Activated CD4-positive, alpha-beta T cell treated with anti-CD3 and anti-CD28 coated beads for 48 hours (primary cell): ENCODE results near the gene CFL1.
A peak's percentile ranks its signal among the peaks of the same experiment; 100 is the strongest.
"Not testable (repeated sequence)": the region's sequence is repeated elsewhere in the genome, so short reads cannot be mapped to it uniquely, and the experiment has no call there.

Experiments used
- DNase-seq: peaks from one replicate; pipeline ENCODE4 v3.0.0-alpha.2; 2020

CFL1 gene

GRCh38 chr11:65856689-65857499 lies 1.1 kb downstream of the CFL1 start:
- peak; percentile 88 for DNase-seq

- DNase-seq = no peak
Observed at GRCh38 chr11:65855927-65856363, 2.0 kb downstream of the CFL1 start.

DNA sequence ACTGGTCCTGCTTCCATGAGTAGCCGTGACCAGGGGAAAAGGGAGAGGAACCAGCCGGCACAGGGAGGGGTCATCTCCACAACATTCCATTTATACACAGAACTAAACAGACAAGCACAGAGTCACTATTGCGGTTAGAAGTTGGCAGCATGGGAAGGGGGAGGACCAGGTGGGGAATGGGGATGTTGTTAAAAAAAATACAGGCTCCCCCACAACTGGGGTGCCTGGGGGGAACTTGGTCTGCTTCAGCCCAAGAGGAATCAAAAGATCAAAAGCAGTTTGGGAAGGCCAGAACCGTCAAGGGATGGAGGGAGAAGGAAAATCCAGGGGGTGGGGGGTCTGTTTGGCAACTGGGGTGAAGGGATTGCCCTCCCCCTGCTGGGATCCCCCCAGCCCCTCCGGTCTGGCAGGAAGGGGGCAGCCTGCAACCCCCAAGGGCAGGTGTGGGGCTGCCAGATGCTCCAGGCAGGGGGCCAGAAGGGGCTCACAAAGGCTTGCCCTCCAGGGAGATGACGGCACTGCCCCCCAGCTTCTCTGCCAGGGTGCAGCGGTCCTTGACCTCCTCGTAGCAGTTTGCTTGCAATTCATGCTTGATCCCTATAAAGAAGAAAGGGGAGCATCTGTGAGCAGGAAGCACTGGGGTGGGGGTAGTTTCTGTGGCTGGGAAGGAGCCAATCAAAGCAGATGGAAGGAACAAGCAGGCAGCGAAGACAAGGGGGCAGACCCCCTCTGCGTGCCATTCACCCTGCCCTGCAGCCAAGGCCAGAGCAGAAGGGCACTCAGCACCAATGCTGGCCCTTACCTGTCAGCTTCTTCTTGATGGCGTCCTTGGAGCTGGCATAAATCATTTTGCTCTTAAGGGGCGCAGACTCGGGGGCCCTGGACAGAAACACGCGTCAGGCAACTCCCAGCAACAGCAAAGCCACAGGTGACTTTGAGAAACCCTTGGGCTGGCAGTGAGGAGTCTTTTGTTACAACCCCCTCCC lies 2.8 kb downstream of the CFL1 start:
- no peak for DNase-seq

- DNase-seq = no peak
Observed at GRCh38 chr11:65854161-65854592, 3.8 kb downstream of the CFL1 start.

DNA sequence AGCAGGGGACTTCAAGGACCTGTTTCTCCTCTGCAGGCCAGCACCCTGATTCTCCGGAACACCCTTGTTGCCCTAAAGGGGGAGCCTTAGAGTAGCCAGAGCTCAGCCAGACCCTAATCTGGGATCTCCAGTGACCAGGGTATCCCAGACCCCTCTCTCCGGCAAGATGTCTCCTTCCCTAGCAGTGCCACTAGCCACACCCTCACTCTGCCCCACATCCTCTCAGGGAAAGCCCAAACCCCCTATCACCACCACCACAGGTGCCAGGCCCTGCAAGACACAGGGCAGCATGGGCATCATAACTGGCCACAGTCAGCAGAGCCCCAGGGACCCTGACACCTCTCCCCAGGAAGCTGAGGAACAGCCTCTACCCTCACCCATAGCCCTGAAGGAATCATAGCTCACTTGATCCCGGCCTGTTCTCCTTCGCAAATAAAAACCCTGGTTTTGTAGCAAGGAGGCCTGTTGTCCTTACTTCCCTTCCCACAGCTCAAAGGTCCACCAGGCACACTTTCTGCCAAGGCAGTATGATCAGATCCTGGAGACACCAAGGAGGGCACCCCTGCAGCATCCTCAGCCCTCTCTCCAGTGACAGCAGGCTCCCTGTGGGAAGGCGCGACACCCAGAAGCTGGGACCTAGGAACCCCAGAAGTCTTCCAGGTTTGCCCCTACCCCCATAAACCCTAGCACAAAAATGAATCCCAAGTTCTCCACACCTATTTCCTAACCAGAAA lies 4.6 kb downstream of the CFL1 start:
- no peak for DNase-seq

DNA sequence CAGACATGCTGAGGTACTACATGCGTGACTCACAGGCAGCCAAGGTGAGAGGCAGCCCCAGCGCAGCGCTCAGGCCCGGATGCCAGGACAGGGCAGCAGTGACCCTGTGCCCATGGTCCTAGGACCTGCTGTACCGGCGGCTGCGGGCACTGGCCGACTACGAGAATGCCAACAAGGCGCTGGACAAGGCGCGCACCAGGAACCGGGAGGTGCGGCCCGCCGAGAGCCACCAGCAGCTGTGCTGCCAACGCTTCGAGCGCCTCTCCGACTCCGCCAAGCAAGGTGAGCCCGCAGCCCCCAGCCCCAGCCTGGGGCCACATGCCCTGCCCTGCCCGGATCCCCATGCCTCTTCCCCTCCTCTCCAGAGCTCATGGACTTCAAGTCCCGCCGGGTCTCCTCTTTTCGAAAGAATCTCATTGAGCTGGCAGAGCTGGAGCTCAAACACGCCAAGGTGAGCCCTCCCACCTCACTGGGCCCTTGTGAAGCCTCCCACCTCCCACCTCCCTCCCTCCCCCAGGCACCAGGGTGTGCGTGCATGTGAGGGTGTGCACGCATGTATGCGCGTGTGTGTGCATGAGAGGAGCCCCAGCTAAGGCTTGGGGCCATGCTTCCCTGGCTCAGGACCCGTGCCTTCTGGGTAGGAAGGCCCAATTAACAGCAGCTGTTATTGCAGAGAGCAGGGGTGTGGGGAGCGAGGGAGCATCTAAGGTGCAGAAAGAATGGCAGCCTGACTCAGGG lies 5.3 kb downstream of the CFL1 start:
- DNase-seq = no peak

DNA sequence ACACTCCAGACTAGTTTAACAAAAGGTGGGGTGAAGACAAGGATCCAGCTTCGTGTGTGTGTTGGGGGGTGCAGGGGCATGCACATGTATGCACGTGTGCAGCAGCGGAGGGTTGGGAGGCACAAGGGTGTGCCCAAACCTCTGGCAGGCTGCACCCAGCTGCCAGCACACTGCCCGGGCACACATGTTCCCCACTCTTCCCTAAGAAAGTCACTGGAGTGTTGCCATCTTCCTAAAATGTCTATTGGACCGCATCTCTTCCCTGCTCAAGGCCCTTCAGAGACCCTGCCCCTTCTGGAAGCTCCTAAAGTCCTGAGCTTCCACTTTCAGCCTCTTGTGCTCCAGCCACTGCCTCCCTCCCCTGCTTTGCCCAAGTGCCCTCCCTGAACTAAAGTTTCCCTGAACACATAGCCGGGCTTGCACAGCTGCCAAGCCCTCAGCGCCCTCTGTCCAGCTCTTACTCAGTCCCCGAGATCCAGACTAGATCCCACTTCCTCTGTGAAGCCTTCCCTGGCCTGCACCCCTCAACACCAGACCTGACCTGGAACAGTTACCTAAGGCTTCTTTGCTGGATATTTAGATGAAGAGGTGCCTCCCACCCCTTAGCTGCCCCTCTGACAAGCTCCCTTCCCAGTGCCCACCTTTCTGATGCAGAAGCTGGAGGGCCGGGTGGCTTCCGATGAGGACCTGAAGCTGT lies 6.0 kb downstream of the CFL1 start:
- DNase-seq = no peak

- DNase-seq = peak; percentile 61
Observed at GRCh38 chr11:65851083-65851579, 6.8 kb downstream of the CFL1 start.

DNA sequence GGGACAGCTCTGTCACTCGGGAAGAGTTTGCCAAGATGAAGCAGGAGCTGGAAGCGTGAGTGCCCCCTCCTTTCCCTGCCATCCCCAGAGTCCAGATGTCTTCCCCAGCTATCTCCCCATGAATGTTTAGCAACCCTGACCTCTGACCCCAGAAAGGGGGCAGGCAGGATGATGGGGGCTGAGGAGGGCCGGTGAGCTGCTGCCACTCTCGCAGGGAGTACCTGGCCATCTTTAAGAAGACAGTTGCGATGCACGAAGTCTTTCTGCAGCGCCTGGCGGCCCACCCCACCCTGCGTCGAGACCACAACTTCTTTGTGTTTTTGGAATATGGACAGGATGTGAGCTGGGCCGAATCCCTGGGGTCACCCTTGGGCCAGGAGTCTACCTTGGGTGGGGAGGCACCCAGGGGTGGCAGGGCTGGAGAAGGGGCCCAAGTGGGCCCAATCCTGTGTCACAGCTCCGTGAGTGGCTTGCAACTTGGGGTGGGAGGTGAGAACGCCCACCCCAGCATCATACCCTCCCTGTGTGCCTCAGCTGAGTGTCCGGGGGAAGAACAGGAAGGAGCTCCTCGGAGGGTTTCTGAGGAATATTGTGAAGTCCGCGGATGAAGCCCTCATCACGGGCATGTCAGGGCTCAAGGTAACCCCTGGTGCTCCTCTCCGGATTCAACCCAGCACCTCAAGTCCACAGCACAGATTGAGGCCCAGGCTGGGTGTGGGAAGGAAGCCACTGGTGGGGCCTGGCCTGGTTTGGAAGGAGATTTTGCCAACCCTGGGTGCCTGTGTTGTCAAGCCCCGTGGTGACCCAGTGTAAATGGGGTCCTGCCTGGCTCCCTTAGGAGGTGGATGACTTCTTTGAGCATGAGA lies 7.5 kb downstream of the CFL1 start:
- DNase-seq = no peak

- no peak for DNase-seq
Observed at GRCh38 chr11:65849771-65850216, 8.2 kb downstream of the CFL1 start.

- DNase-seq = no peak
Observed at GRCh38 chr11:65849366-65849765, 8.6 kb downstream of the CFL1 start.

DNA sequence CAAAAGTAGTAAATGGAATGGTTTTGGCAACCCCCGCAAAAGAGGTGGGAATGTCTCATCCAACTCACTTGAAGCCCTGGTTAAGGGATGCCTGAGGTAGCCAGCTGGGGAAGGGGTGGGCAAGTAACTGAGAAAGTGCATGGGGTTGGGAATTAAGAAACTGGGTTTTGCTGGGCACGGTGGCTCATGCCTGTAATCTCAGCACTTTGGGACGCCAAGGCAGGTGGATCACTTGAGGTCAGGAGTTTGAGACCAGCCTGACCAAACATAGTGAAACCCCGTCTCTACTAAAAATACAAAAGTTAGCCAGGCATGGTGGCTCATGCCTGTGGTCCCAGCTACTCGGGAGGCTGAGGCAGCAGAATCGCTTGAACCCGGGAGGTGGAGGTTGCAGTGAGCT lies 9.3 kb downstream of the CFL1 start:
- DNase-seq = not testable (repeated sequence)

- no peak for DNase-seq
Observed at GRCh38 chr11:65847746-65848145, 10.2 kb downstream of the CFL1 start.

GRCh38 chr11:65844231-65844872 lies 13.6 kb downstream of the CFL1 start:
- DNase-seq = no peak

GRCh38 chr11:65843811-65844210 lies 14.2 kb downstream of the CFL1 start:
- DNase-seq = no peak

GRCh38 chr11:65842144-65842543 lies 15.8 kb downstream of the CFL1 start:
- no peak for DNase-seq

DNA sequence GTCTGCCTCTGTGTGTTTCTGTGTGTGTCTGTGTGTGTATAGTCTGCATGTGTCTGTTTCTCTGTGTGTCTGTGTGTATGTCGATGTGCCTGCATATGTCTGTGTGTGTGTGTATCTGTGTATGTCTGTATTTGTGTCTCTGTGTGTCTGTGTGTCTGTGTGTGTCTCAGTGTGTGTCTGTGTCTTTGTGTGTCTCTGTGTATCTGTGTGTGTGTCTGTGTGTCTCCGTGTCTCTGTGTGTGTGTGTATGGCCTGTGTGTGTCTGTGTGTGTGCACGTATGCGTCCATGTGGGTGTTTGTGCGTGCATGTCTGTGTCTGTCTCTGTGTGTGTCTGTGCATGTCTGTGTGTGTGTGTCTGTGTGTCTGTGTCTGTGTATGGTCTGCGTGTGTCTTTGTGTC lies 23.8 kb downstream of the CFL1 start:
- DNase-seq = no peak

GRCh38 chr11:65833297-65834030 lies 24.5 kb downstream of the CFL1 start, which contains the start of gene SNX32:
SNX32 (plus strand) TSS chr11:65833963; CDS start chr11:65834066, 103 bp downstream.
- DNase-seq = peak; percentile 98

DNA sequence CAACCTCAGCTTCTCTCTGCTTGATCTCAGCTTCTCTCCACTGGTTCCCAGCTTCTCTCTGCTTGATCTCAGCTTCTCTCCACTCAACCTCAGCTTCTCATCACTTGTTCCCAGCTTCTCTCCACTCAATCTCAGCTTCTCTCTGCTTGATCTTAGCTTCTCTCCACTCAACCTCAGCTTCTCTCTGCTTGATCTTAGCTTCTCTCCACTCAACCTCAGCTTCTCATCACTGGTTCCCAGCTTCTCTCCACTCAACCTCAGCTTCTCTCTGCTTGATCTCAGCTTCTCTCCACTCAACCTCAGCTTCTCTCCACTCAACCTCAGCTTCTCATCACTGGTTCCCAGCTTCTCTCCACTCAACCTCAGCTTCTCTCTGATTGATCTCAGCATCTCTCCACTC lies 25.7 kb downstream of the CFL1 start:
- DNase-seq = not testable (repeated sequence)
